ENCODE measurements around the gene MYOF. TPM values are rescaled to one million over a fixed set of nuclear protein-coding genes. Genes with fewer than 3 reads are reported as not detected.

Gene MYOF
- total and polyA plus RNA-seq, 7 donors = 0.70 to 9.4 (median 4.2) TPM

DNA sequence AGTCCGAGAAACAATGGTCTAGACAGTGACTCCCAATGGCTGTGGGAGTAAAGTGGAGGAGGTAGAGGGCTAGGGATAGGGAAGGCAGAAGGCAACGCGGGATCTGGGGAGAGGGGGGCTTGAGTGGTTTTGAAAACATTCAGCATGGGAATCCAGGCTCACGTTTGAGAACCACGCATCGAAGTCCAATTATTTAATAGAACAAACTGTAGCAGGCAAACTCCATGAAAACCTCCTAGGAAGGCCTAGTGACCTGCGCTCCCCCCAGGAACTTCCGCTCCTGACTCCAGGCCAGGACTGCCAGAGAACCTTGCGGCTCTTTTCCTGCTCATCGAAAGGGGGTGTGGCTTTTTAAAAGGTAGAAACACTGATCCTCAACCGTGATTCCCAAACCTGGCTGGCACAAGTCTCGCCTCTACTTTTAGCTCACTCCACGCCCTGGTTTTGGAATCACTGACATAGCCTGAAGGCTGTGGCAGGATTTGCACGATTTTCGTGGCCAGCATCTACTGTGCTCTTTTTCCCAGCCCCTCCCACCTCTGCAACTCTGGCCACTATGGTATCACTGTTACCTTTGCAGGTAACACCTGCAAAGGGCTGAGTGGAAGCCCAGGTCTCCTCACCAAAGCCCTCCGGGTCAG is 43.4 kb downstream of the MYOF start:
- H3K27ac ChIP-seq = peak overlapping the region; percentile 90
- peaks cover 22% of the 10 kb centered on the region for H3K4me1 ChIP-seq

GRCh38 chr10:93437946-93438612 is 44.1 kb downstream of the MYOF start:
- H3K27me3 ChIP-seq (ENCODE audit: insufficient read depth in 3 of 3, low read length in 2 of 3) = no peaks in the 10 kb centered on the region
- H3K9me3 ChIP-seq = no peaks in the 10 kb centered on the region
- no peak for DNase-seq
- peaks cover 22% of the 10 kb centered on the region for H3K4me1 ChIP-seq
- TF ChIP-seq CTCF (IDR thresholded peaks at IDR 0.05) = no peak
- no peak overlapping the region for H3K4me3 ChIP-seq
- peak overlapping the region; percentile 90 for H3K27ac ChIP-seq
- intact Hi-C loops (cut with DNase I) = loop anchor here in 1 of 2 donors (5.0 kb wide), 1 partner anchor 44 kb away; the partner anchor contains the start of gene MYOF
- WGBS, 3 donors = 58 to 66% (median 58%) methylated on average over 19 of the region's 19 CpGs
- no peaks in the 10 kb centered on the region for H3K36me3 ChIP-seq (ENCODE audit: insufficient read depth in 1 of 2, low read depth in 1 of 2)
- peak in 1 of 4 donors; percentile 7 for ATAC-seq

More for the DNA sequence above, 43.4 kb downstream of the MYOF start:
- WGBS, 3 donors = 56 to 68% (median 60%) methylated on average over 16 of the region's 16 CpGs
- Histone ChIP-seq H3K27me3 (ENCODE audit: insufficient read depth in 3 of 3, low read length in 2 of 3) (no peaks in the 10 kb centered on the region), H3K36me3 (ENCODE audit: insufficient read depth in 1 of 2, low read depth in 1 of 2) (no peaks in the 10 kb centered on the region), H3K9me3 (no peaks in the 10 kb centered on the region), H3K4me3 (no peak overlapping the region)
- ATAC-seq (no peak), DNase-seq (no peak)
- intact Hi-C loops (cut with DNase I) = loop anchor here in 1 of 2 donors (5.0 kb wide), 1 partner anchor 44 kb away; the partner anchor contains the start of gene MYOF
- no peak for TF ChIP-seq CTCF (IDR thresholded peaks at IDR 0.05)

GRCh38 chr10:93437086-93437945 is 44.8 kb downstream of the MYOF start:
- 16 to 22% (median 21%) methylated on average over 18 of the region's 18 CpGs for WGBS, 3 donors
- peak overlapping the region; percentile 90 for H3K27ac ChIP-seq
- H3K36me3 ChIP-seq (ENCODE audit: insufficient read depth in 1 of 2, low read depth in 1 of 2) = no peaks in the 10 kb centered on the region
- DNase-seq (peak; percentile 69 to 84), ATAC-seq (peak; percentile 96 to 97 (median 97))
- H3K4me3 ChIP-seq = peak overlapping the region; percentile 35
- H3K27me3 ChIP-seq (ENCODE audit: insufficient read depth in 3 of 3, low read length in 2 of 3) = no peaks in the 10 kb centered on the region
- no peaks in the 10 kb centered on the region for H3K9me3 ChIP-seq
- peaks cover 22% of the 10 kb centered on the region for H3K4me1 ChIP-seq
- TF ChIP-seq CTCF (IDR thresholded peaks at IDR 0.05) = no peak
- intact Hi-C loops (cut with DNase I) = loop anchor here in 1 of 2 donors (5.0 kb wide), 1 partner anchor 45 kb away; the partner anchor contains the start of gene MYOF

GRCh38 chr10:93436591-93437085 is 45.5 kb downstream of the MYOF start:
- DNase-seq = peak; percentile 46 to 60
- Histone ChIP-seq H3K4me3 (peak overlapping the region; percentile 35), H3K27me3 (ENCODE audit: insufficient read depth in 3 of 3, low read length in 2 of 3) (no peaks in the 10 kb centered on the region), H3K36me3 (ENCODE audit: insufficient read depth in 1 of 2, low read depth in 1 of 2) (no peaks in the 10 kb centered on the region), H3K4me1 (peaks cover 22% of the 10 kb centered on the region), H3K27ac (peak overlapping the region; percentile 90), H3K9me3 (no peaks in the 10 kb centered on the region)
- intact Hi-C loops (cut with DNase I) = loop anchor here in 1 of 2 donors (5.0 kb wide), 1 partner anchor 46 kb away; the partner anchor contains the start of gene MYOF
- WGBS, 3 donors = 43 to 59% (median 45%) methylated on average over 4 of the region's 4 CpGs
- peak; percentile 40 to 67 (median 53) for ATAC-seq
- no peak for TF ChIP-seq CTCF (IDR thresholded peaks at IDR 0.05)

Measured in psoas muscle (tissue), 8 donors.